Measurements from ENCODE around the gene FMNL3.

The FMNL3 gene

GRCh38 chr12:49643961-49644619 lies 63.1 kb downstream of the FMNL3 start:
- Histone ChIP-seq H3K9ac (ENCODE audit: low read length) (no peak overlapping the region), H2AFZ (ENCODE audit: insufficient read depth, low read length, poor library complexity) (no peak overlapping the region), H3K4me2 (ENCODE audit: low read length) (no peak overlapping the region), H3K36me3 (ENCODE audit: control insufficient read depth in 1 of 2, insufficient read depth in 2 of 2, low read length in 2 of 2) (peaks cover 20 to 34% of the 10 kb centered on the region in 2 experiments), H3K79me2 (ENCODE audit: control insufficient read depth, insufficient read depth, low read length, poor library complexity) (peaks cover 2% of the 10 kb centered on the region), H3K4ac (ENCODE audit: low read depth, low read length) (peak overlapping the region; percentile 19), H2BK12ac (ENCODE audit: low read length) (peak overlapping the region; percentile 68), H3K4me3 (ENCODE audit: low read depth, low read length) (no peak overlapping the region), H3K27me3 (ENCODE audit: insufficient read depth, low read length) (no peaks in the 10 kb centered on the region), H3K18ac (ENCODE audit: low read length) (peak overlapping the region; percentile 33), H4K91ac (ENCODE audit: low read depth, low read length) (peak overlapping the region; percentile 48), H2AK5ac (ENCODE audit: low read length) (peak overlapping the region; percentile 42), H3K14ac (ENCODE audit: low read length) (peak overlapping the region; percentile 28), H3K79me1 (ENCODE audit: low read length) (peaks cover 6% of the 10 kb centered on the region), H2BK120ac (ENCODE audit: insufficient read depth, low read length, poor library complexity) (peak overlapping the region; percentile 8), H4K12ac (ENCODE audit: low read depth, low read length) (no peak overlapping the region), H3K23ac (ENCODE audit: low read length) (no peak overlapping the region), H4K8ac (ENCODE audit: low read depth, low read length) (no peak overlapping the region), H3K4me1 (ENCODE audit: control insufficient read depth in 1 of 2, insufficient read depth in 2 of 2, low read length in 2 of 2) (peaks cover 25 to 26% of the 10 kb centered on the region in 2 experiments), H2BK5ac (ENCODE audit: low read depth, low read length, poor library complexity) (no peak overlapping the region), H3K9me3 (ENCODE audit: insufficient read depth, low read depth, low read length) (no peaks in the 10 kb centered on the region), H3K27ac (ENCODE audit: low read depth, low read length) (peak overlapping the region; percentile 46)
- peak; percentile 31 for DNase-seq
- no CpG with 5 or more reads among the region's 10 CpGs for WGBS (ENCODE audit: extremely low coverage, insufficient coverage, insufficient read length)

DNA sequence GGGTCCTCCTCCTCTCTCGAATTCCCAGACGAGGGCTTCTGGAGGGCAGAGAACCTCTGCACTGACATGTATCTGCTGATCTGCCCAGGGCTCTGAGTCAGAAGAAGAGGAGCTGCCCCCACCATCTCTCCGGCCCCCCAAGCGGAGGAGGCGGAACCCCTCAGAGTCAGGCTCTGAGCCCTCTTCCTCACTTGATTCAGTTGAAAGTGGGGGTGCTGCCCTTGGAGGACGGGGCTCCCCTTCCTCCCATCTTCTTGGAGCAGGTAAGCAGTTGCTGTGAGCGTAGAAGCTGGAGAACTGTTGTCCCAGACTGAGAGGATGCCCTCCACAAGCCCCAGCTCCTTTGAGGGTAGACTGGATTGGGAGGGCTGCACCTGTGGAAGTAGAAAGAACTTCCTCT lies 64.1 kb downstream of the FMNL3 start:
- no peak overlapping the region for H3K4me3 ChIP-seq (ENCODE audit: low read depth, low read length)
- H3K27me3 ChIP-seq (ENCODE audit: insufficient read depth, low read length): no peaks in the 10 kb centered on the region
- H4K91ac ChIP-seq (ENCODE audit: low read depth, low read length): peak overlapping the region; percentile 45
- DNase-seq: no peak
- no peak overlapping the region for H4K8ac ChIP-seq (ENCODE audit: low read depth, low read length)
- H3K9ac ChIP-seq (ENCODE audit: low read length): no peak overlapping the region
- H3K18ac ChIP-seq (ENCODE audit: low read length): peak overlapping the region; percentile 41
- H2BK12ac ChIP-seq (ENCODE audit: low read length): no peak overlapping the region
- peaks cover 6% of the 10 kb centered on the region for H3K79me1 ChIP-seq (ENCODE audit: low read length)
- H3K36me3 ChIP-seq (ENCODE audit: control insufficient read depth in 1 of 2, insufficient read depth in 2 of 2, low read length in 2 of 2): peaks cover 20 to 30% of the 10 kb centered on the region in 2 experiments
- H2AK5ac ChIP-seq (ENCODE audit: low read length): peak overlapping the region; percentile 36
- H3K14ac ChIP-seq (ENCODE audit: low read length): peak overlapping the region; percentile 26
- no peak overlapping the region for H2BK5ac ChIP-seq (ENCODE audit: low read depth, low read length, poor library complexity)
- no peak overlapping the region for H3K4ac ChIP-seq (ENCODE audit: low read depth, low read length)
- H2AFZ ChIP-seq (ENCODE audit: insufficient read depth, low read length, poor library complexity): no peak overlapping the region
- H3K9me3 ChIP-seq (ENCODE audit: insufficient read depth, low read depth, low read length): no peaks in the 10 kb centered on the region
- WGBS (ENCODE audit: extremely low coverage, insufficient coverage, insufficient read length): no CpG with 5 or more reads among the region's 7 CpGs
- H4K12ac ChIP-seq (ENCODE audit: low read depth, low read length): peak overlapping the region; percentile 27
- H3K27ac ChIP-seq (ENCODE audit: low read depth, low read length): no peak overlapping the region
- H3K23ac ChIP-seq (ENCODE audit: low read length): no peak overlapping the region
- H3K4me2 ChIP-seq (ENCODE audit: low read length): no peak overlapping the region
- H2BK120ac ChIP-seq (ENCODE audit: insufficient read depth, low read length, poor library complexity): no peak overlapping the region
- peaks cover 2% of the 10 kb centered on the region for H3K79me2 ChIP-seq (ENCODE audit: control insufficient read depth, insufficient read depth, low read length, poor library complexity)
- peaks cover 25 to 26% of the 10 kb centered on the region in 2 experiments for H3K4me1 ChIP-seq (ENCODE audit: control insufficient read depth in 1 of 2, insufficient read depth in 2 of 2, low read length in 2 of 2)

- H3K27ac ChIP-seq (ENCODE audit: low read depth, low read length): peak overlapping the region; percentile 76
- H3K4me2 ChIP-seq (ENCODE audit: low read length): no peak overlapping the region
- peak overlapping the region; percentile 27 for H4K12ac ChIP-seq (ENCODE audit: low read depth, low read length)
- H3K79me1 ChIP-seq (ENCODE audit: low read length): peaks cover 6% of the 10 kb centered on the region
- no CpG with 5 or more reads among the region's 11 CpGs for WGBS (ENCODE audit: extremely low coverage, insufficient coverage, insufficient read length)
- peak; percentile 98 for DNase-seq
- peak overlapping the region; percentile 28 for H2BK5ac ChIP-seq (ENCODE audit: low read depth, low read length, poor library complexity)
- peaks cover 2% of the 10 kb centered on the region for H3K79me2 ChIP-seq (ENCODE audit: control insufficient read depth, insufficient read depth, low read length, poor library complexity)
- peak overlapping the region; percentile 17 for H3K18ac ChIP-seq (ENCODE audit: low read length)
- H3K23ac ChIP-seq (ENCODE audit: low read length): no peak overlapping the region
- H2BK120ac ChIP-seq (ENCODE audit: insufficient read depth, low read length, poor library complexity): peak overlapping the region; percentile 3
- H4K91ac ChIP-seq (ENCODE audit: low read depth, low read length): peak overlapping the region; percentile 44
- H2AFZ ChIP-seq (ENCODE audit: insufficient read depth, low read length, poor library complexity): no peak overlapping the region
- no peak overlapping the region for H2BK12ac ChIP-seq (ENCODE audit: low read length)
- no peak overlapping the region for H4K8ac ChIP-seq (ENCODE audit: low read depth, low read length)
- peaks cover 26% of the 10 kb centered on the region in 2 experiments for H3K4me1 ChIP-seq (ENCODE audit: control insufficient read depth in 1 of 2, insufficient read depth in 2 of 2, low read length in 2 of 2)
- H2AK5ac ChIP-seq (ENCODE audit: low read length): no peak overlapping the region
- H3K27me3 ChIP-seq (ENCODE audit: insufficient read depth, low read length): no peaks in the 10 kb centered on the region
- peak overlapping the region; percentile 27 for H3K14ac ChIP-seq (ENCODE audit: low read length)
- peaks cover 20 to 26% of the 10 kb centered on the region in 2 experiments for H3K36me3 ChIP-seq (ENCODE audit: control insufficient read depth in 1 of 2, insufficient read depth in 2 of 2, low read length in 2 of 2)
- no peaks in the 10 kb centered on the region for H3K9me3 ChIP-seq (ENCODE audit: insufficient read depth, low read depth, low read length)
- H3K9ac ChIP-seq (ENCODE audit: low read length): no peak overlapping the region
- no peak overlapping the region for H3K4me3 ChIP-seq (ENCODE audit: low read depth, low read length)
- H3K4ac ChIP-seq (ENCODE audit: low read depth, low read length): no peak overlapping the region
Observed at GRCh38 chr12:49642370-49642802, 64.8 kb downstream of the FMNL3 start.

DNA sequence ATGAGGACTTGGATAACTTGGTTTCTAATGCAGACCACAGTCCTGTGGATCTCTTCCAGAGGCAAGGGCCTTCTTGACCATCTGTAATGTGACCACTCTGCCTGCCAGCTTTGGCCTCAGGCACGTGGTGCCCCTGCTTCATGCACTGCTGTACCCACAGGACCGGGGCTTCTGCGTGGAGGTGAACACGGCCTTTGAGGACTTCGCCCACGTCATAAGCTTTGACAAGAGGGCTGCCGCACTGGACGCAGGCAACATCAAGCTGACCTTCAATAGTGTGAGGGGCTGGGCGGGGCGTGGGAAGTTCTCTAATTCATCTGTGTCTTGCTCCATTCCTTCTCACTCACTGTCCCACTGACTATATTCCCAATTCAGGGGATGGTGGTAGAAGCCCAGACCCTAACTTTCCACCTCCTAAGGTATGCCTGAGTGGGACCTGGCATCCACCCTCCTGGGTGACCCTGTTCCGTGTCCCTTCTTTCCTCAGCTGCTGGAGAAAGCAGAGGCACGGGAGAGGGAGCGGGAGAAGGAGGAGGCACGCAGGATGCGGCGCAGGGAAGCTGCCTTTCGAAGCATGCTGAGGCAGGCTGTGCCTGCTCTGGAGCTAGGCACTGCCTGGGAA lies 65.3 kb downstream of the FMNL3 start:
- no peak overlapping the region for H4K8ac ChIP-seq (ENCODE audit: low read depth, low read length)
- H3K36me3 ChIP-seq (ENCODE audit: control insufficient read depth in 1 of 2, insufficient read depth in 2 of 2, low read length in 2 of 2): peaks cover 18 to 25% of the 10 kb centered on the region in 2 experiments
- no peak overlapping the region for H2AK5ac ChIP-seq (ENCODE audit: low read length)
- peak overlapping the region; percentile 76 for H3K27ac ChIP-seq (ENCODE audit: low read depth, low read length)
- peak overlapping the region; percentile 17 for H3K18ac ChIP-seq (ENCODE audit: low read length)
- H3K4me1 ChIP-seq (ENCODE audit: control insufficient read depth in 1 of 2, insufficient read depth in 2 of 2, low read length in 2 of 2): peaks cover 26 to 28% of the 10 kb centered on the region in 2 experiments
- H3K79me1 ChIP-seq (ENCODE audit: low read length): peaks cover 6% of the 10 kb centered on the region
- no peak overlapping the region for H2AFZ ChIP-seq (ENCODE audit: insufficient read depth, low read length, poor library complexity)
- peak overlapping the region; percentile 3 for H2BK120ac ChIP-seq (ENCODE audit: insufficient read depth, low read length, poor library complexity)
- peaks cover 2% of the 10 kb centered on the region for H3K79me2 ChIP-seq (ENCODE audit: control insufficient read depth, insufficient read depth, low read length, poor library complexity)
- peak overlapping the region; percentile 27 for H3K14ac ChIP-seq (ENCODE audit: low read length)
- no peak overlapping the region for H2BK12ac ChIP-seq (ENCODE audit: low read length)
- H3K4me3 ChIP-seq (ENCODE audit: low read depth, low read length): no peak overlapping the region
- H4K91ac ChIP-seq (ENCODE audit: low read depth, low read length): peak overlapping the region; percentile 44
- WGBS (ENCODE audit: extremely low coverage, insufficient coverage, insufficient read length): no CpG with 5 or more reads among the region's 17 CpGs
- H3K4me2 ChIP-seq (ENCODE audit: low read length): no peak overlapping the region
- no peak for DNase-seq
- no peaks in the 10 kb centered on the region for H3K27me3 ChIP-seq (ENCODE audit: insufficient read depth, low read length)
- no peak overlapping the region for H3K4ac ChIP-seq (ENCODE audit: low read depth, low read length)
- H3K23ac ChIP-seq (ENCODE audit: low read length): no peak overlapping the region
- H4K12ac ChIP-seq (ENCODE audit: low read depth, low read length): peak overlapping the region; percentile 27
- peak overlapping the region; percentile 14 for H3K9ac ChIP-seq (ENCODE audit: low read length)
- peak overlapping the region; percentile 28 for H2BK5ac ChIP-seq (ENCODE audit: low read depth, low read length, poor library complexity)
- H3K9me3 ChIP-seq (ENCODE audit: insufficient read depth, low read depth, low read length): no peaks in the 10 kb centered on the region
